ENCODE results near the gene EIPR1. TPM values are rescaled to one million over a fixed set of nuclear protein-coding genes. Genes with fewer than 3 reads are reported as not detected.

Gene EIPR1
- polyA plus RNA-seq, 1 donor from 2014 or later, result 138 TPM

DNA sequence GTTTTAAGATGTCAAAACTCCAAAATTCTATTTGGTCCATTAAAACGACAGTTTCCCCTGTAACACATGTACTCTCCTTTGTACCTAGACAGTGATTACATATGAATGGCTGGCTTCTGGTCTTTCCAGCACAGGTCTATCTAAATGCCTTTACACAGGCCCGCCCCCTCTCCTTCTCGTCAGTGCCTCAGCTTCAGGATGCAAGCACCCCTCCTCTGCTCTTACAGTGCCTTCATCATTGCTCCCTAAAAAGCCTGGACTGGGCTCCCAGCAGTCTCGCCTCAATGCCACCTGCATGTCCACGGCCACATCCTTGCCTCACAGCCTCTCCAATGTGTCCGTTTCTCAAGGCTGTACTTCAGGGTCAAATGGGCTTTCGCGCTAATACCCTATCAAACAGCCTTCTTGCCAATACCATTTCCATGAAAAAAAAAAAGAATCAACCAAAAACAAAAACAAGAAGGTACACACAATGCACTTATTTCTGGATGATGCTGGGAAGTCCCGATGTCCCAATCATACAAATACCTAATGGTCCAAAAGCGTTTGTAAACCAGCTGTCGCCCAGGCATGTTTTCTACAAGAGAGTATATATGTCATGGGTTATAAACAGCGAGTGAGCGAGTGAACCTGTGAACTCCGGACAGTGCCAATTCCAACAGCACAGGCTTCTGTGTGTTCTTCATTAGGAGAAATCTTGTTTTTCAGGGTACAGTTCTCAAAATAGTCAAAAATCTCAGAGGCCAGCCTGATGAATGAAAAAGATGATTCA is 77.2 kb downstream of the EIPR1 start:
- no peak for TF ChIP-seq MXI1 (conservative IDR thresholded peaks at IDR 0.05; ENCODE audit: poor library complexity, severe bottlenecking)
- no peak for TF ChIP-seq EP300 (conservative IDR thresholded peaks at IDR 0.05; ENCODE audit: poor library complexity, severe bottlenecking)
- TF ChIP-seq, protein P1, sequence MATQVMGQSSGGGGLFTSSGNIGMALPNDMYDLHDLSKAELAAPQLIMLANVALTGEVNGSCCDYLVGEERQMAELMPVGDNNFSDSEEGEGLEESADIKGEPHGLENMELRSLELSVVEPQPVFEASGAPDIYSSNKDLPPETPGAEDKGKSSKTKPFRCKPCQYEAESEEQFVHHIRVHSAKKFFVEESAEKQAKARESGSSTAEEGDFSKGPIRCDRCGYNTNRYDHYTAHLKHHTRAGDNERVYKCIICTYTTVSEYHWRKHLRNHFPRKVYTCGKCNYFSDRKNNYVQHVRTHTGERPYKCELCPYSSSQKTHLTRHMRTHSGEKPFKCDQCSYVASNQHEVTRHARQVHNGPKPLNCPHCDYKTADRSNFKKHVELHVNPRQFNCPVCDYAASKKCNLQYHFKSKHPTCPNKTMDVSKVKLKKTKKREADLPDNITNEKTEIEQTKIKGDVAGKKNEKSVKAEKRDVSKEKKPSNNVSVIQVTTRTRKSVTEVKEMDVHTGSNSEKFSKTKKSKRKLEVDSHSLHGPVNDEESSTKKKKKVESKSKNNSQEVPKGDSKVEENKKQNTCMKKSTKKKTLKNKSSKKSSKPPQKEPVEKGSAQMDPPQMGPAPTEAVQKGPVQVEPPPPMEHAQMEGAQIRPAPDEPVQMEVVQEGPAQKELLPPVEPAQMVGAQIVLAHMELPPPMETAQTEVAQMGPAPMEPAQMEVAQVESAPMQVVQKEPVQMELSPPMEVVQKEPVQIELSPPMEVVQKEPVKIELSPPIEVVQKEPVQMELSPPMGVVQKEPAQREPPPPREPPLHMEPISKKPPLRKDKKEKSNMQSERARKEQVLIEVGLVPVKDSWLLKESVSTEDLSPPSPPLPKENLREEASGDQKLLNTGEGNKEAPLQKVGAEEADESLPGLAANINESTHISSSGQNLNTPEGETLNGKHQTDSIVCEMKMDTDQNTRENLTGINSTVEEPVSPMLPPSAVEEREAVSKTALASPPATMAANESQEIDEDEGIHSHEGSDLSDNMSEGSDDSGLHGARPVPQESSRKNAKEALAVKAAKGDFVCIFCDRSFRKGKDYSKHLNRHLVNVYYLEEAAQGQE (IDR thresholded peaks at IDR 0.05; ENCODE audit: borderline replicate concordance), result no peak
- no peak for TF ChIP-seq SMC3 (conservative IDR thresholded peaks at IDR 0.05; ENCODE audit: poor library complexity)
- TF ChIP-seq, protein P2, sequence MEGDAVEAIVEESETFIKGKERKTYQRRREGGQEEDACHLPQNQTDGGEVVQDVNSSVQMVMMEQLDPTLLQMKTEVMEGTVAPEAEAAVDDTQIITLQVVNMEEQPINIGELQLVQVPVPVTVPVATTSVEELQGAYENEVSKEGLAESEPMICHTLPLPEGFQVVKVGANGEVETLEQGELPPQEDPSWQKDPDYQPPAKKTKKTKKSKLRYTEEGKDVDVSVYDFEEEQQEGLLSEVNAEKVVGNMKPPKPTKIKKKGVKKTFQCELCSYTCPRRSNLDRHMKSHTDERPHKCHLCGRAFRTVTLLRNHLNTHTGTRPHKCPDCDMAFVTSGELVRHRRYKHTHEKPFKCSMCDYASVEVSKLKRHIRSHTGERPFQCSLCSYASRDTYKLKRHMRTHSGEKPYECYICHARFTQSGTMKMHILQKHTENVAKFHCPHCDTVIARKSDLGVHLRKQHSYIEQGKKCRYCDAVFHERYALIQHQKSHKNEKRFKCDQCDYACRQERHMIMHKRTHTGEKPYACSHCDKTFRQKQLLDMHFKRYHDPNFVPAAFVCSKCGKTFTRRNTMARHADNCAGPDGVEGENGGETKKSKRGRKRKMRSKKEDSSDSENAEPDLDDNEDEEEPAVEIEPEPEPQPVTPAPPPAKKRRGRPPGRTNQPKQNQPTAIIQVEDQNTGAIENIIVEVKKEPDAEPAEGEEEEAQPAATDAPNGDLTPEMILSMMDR (IDR thresholded peaks at IDR 0.05; ENCODE audit: poor library complexity, severe bottlenecking), result no peak
- H3K4me2 ChIP-seq (ENCODE audit: low read length), result no peak overlapping the region
- no peak overlapping the region for H2AFZ ChIP-seq (ENCODE audit: low read depth, low read length)
- H3K4me3 ChIP-seq (ENCODE audit: low read length), result no peak overlapping the region
- H3F3A ChIP-seq (ENCODE audit: insufficient read depth, low read length, poor library complexity, severe bottlenecking), result no peaks in the 10 kb centered on the region
- H3K36me3 ChIP-seq (ENCODE audit: insufficient read depth, low read length), result no peaks in the 10 kb centered on the region
- no peaks in the 10 kb centered on the region for H3K79me2 ChIP-seq (replicated peaks; ENCODE audit: insufficient read depth, low read length)
- no peak overlapping the region for H3K27ac ChIP-seq (ENCODE audit: low read length)
- no peaks in the 10 kb centered on the region for H3K9me2 ChIP-seq (ENCODE audit: insufficient read depth, low read length)
- no peak overlapping the region for H3K9ac ChIP-seq (ENCODE audit: low read length)
- H3K9me3 ChIP-seq (ENCODE audit: low read length), result no peaks in the 10 kb centered on the region
- H3K27me3 ChIP-seq (ENCODE audit: insufficient read depth, low read depth, low read length), result no peaks in the 10 kb centered on the region
- H4K20me1 ChIP-seq (ENCODE audit: insufficient read depth), result no peaks in the 10 kb centered on the region

- Histone ChIP-seq H3K9ac (ENCODE audit: low read length) (no peak overlapping the region), H3K4me3 (ENCODE audit: low read length) (no peak overlapping the region), H3F3A (ENCODE audit: insufficient read depth, low read length, poor library complexity, severe bottlenecking) (no peaks in the 10 kb centered on the region), H2AFZ (ENCODE audit: low read depth, low read length) (no peak overlapping the region), H3K4me2 (ENCODE audit: low read length) (no peak overlapping the region), H3K9me2 (ENCODE audit: insufficient read depth, low read length) (no peaks in the 10 kb centered on the region), H3K9me3 (ENCODE audit: low read length) (no peaks in the 10 kb centered on the region), H4K20me1 (ENCODE audit: insufficient read depth) (no peaks in the 10 kb centered on the region), H3K27me3 (ENCODE audit: insufficient read depth, low read depth, low read length) (no peaks in the 10 kb centered on the region), H3K36me3 (ENCODE audit: insufficient read depth, low read length) (no peaks in the 10 kb centered on the region), H3K27ac (ENCODE audit: low read length) (peak overlapping the region; percentile 23), H3K79me2 (replicated peaks; ENCODE audit: insufficient read depth, low read length) (no peaks in the 10 kb centered on the region)
- TF ChIP-seq EP300 (conservative IDR thresholded peaks at IDR 0.05; ENCODE audit: poor library complexity, severe bottlenecking) (peak; percentile 46), RAD21 (conservative IDR thresholded peaks at IDR 0.05) (peak; percentile 11), POLR2AphosphoS5 (IDR thresholded peaks at IDR 0.05) (peak; percentile 32), SMC3 (conservative IDR thresholded peaks at IDR 0.05; ENCODE audit: poor library complexity) (no peak)
Observed at GRCh38 chr2:3299703-3300102, 77.9 kb downstream of the EIPR1 start.

- Histone ChIP-seq H3K79me2 (replicated peaks; ENCODE audit: insufficient read depth, low read length) (no peaks in the 10 kb centered on the region), H3K27me3 (ENCODE audit: insufficient read depth, low read depth, low read length) (no peaks in the 10 kb centered on the region), H2AFZ (ENCODE audit: low read depth, low read length) (no peak overlapping the region), H3K4me2 (ENCODE audit: low read length) (no peak overlapping the region), H4K20me1 (ENCODE audit: insufficient read depth) (no peaks in the 10 kb centered on the region), H3K9ac (ENCODE audit: low read length) (no peak overlapping the region), H3K36me3 (ENCODE audit: insufficient read depth, low read length) (no peaks in the 10 kb centered on the region), H3K4me3 (ENCODE audit: low read length) (no peak overlapping the region), H3K9me2 (ENCODE audit: insufficient read depth, low read length) (no peaks in the 10 kb centered on the region), H3K27ac (ENCODE audit: low read length) (peak overlapping the region; percentile 23), H3F3A (ENCODE audit: insufficient read depth, low read length, poor library complexity, severe bottlenecking) (no peaks in the 10 kb centered on the region), H3K9me3 (ENCODE audit: low read length) (no peaks in the 10 kb centered on the region)
- TF ChIP-seq, protein P1 (IDR thresholded peaks at IDR 0.05; ENCODE audit: borderline replicate concordance), result no peak
- TF ChIP-seq, protein P2 (IDR thresholded peaks at IDR 0.05; ENCODE audit: poor library complexity, severe bottlenecking), result no peak
- TF ChIP-seq MXI1 (conservative IDR thresholded peaks at IDR 0.05; ENCODE audit: poor library complexity, severe bottlenecking) (no peak), RAD21 (conservative IDR thresholded peaks at IDR 0.05) (no peak), POLR2AphosphoS5 (IDR thresholded peaks at IDR 0.05) (no peak), EP300 (conservative IDR thresholded peaks at IDR 0.05; ENCODE audit: poor library complexity, severe bottlenecking) (no peak), SMC3 (conservative IDR thresholded peaks at IDR 0.05; ENCODE audit: poor library complexity) (no peak), EZH2 (IDR thresholded peaks at IDR 0.05; ENCODE audit: borderline replicate concordance, insufficient read depth, low read length, poor library complexity, severe bottlenecking) (no peak), TAF1 (IDR thresholded peaks at IDR 0.05; ENCODE audit: low read depth) (no peak)
Observed at GRCh38 chr2:3299130-3299529, 78.5 kb downstream of the EIPR1 start.

All from neural cell (in vitro differentiated cells).